GM23338 (cell line): ENCODE data around the gene GPC6. TPM values are rescaled to one million over a fixed set of nuclear protein-coding genes. Genes with fewer than 3 reads are reported as not detected.

Experiments used
- ATAC-seq: fragments of 200-7000 bp; cut with Tn5 transposase; 3 replicates; pipeline ENCODE4 v1.9.1; 2020
- DNase-seq: peaks from one replicate; pipeline ENCODE4 v3.0.0-alpha.2; 2015; ENCODE audit warnings: low spot score
- H2AFZ ChIP-seq: fragments of 200-600 bp; sonication (generic); 2 replicates; pipeline ENCODE4 v1.8.0; 2016; ENCODE audit warnings: antibody characterized with exemption, mild to moderate bottlenecking, moderate library complexity
- H3F3A ChIP-seq: fragments of 200-600 bp; sonication (generic); replicated peaks from 2 replicates; pipeline ENCODE4 v1.8.0; 2017; ENCODE audit warnings: antibody characterized with exemption, mixed run types, low read depth
- H3K27ac ChIP-seq: fragments of 200-600 bp; sonication (generic); 2 replicates; pipeline ENCODE4 v1.6.1; 2016; ENCODE audit warnings: low read depth
- H3K27me3 ChIP-seq: fragments of 200-600 bp; sonication (generic); 2 replicates; pipeline ENCODE4 v1.8.0; 2016; ENCODE audit warnings: mild to moderate bottlenecking, mixed run types, moderate library complexity; ENCODE audit not compliant: insufficient read depth
- H3K36me3 ChIP-seq: fragments of 200-600 bp; sonication (generic); 2 replicates; pipeline ENCODE4 v1.8.0; 2016; ENCODE audit warnings: mild to moderate bottlenecking; ENCODE audit not compliant: insufficient read depth
- H3K4me1 ChIP-seq: fragments of 200-600 bp; sonication (generic); 2 replicates; pipeline ENCODE4 v1.8.0; 2016; ENCODE audit warnings: mild to moderate bottlenecking, moderate library complexity; ENCODE audit not compliant: insufficient read depth
- H3K4me2 ChIP-seq: fragments of 200-600 bp; sonication (generic); 2 replicates; pipeline ENCODE4 v1.7.1; 2017; ENCODE audit warnings: mixed run types
- H3K4me3 ChIP-seq: fragments of 200-600 bp; sonication (generic); 2 replicates; pipeline ENCODE4 v1.6.1; 2016; ENCODE audit warnings: mixed run types
- H3K79me2 ChIP-seq: fragments of 200-600 bp; sonication (generic); replicated peaks from 2 replicates; pipeline ENCODE4 v1.8.0; 2017; ENCODE audit warnings: mild to moderate bottlenecking; ENCODE audit not compliant: insufficient read depth
- H3K9me2 ChIP-seq: fragments of 200-600 bp; sonication (generic); 2 replicates; pipeline ENCODE4 v1.8.0; 2017; ENCODE audit not compliant: insufficient read depth
- H4K20me1 ChIP-seq: fragments of 200-600 bp; sonication (generic); replicated peaks from 2 replicates; pipeline ENCODE4 v1.8.0; 2017; ENCODE audit warnings: mild to moderate bottlenecking; ENCODE audit not compliant: insufficient read depth
- H3K27ac Mint-ChIP-seq: 2 replicates; pipeline ENCODE4 v1.8.0; 2020; ENCODE audit warnings: inconsistent platforms, mild to moderate bottlenecking, moderate library complexity, mixed read lengths
- H3K27me3 Mint-ChIP-seq: 3 replicates; pipeline ENCODE4 v1.8.0; 2022; ENCODE audit warnings: low read depth, mild to moderate bottlenecking, moderate library complexity, mixed read lengths, inconsistent platforms; ENCODE audit not compliant: insufficient read depth, poor library complexity
- H3K36me3 Mint-ChIP-seq: 3 replicates; pipeline ENCODE4 v1.8.0; 2021; ENCODE audit warnings: low read depth, mild to moderate bottlenecking, inconsistent platforms, moderate library complexity, mixed read lengths
- H3K4me1 Mint-ChIP-seq: 3 replicates; pipeline ENCODE4 v1.8.0; 2020; ENCODE audit warnings: mild to moderate bottlenecking, inconsistent platforms, mixed read lengths
- H3K4me3 Mint-ChIP-seq: 3 replicates; pipeline ENCODE4 v1.8.0; 2021; ENCODE audit warnings: moderate library complexity, mild to moderate bottlenecking, inconsistent platforms, mixed read lengths
- H3K9me3 Mint-ChIP-seq: 3 replicates; pipeline ENCODE4 v1.8.0; 2020; ENCODE audit warnings: moderate library complexity, mild to moderate bottlenecking, inconsistent platforms, mixed read lengths
- CREB1 ChIP-seq: fragments of 250-450 bp; sonication (Bioruptor Pico); IDR thresholded peaks from 2 replicates; pipeline ENCODE4 v1.5.0; 2020; ENCODE audit warnings: low read depth, mild to moderate bottlenecking, moderate library complexity
- EZH2 ChIP-seq: fragments of 200-600 bp; sonication (generic); IDR thresholded peaks from one replicate; pipeline ENCODE4 v1.8.0; 2017; ENCODE audit warnings: antibody characterized with exemption, mild to moderate bottlenecking, low read depth; ENCODE audit not compliant: unreplicated experiment
- EZH2phosphoT487 ChIP-seq: fragments of 200-600 bp; sonication (generic); IDR thresholded peaks from one replicate; pipeline ENCODE4 v1.8.1; 2018; ENCODE audit warnings: antibody characterized with exemption; ENCODE audit not compliant: unreplicated experiment
- JUNB ChIP-seq: IDR thresholded peaks from one replicate; pipeline ENCODE4 v1.6.1; 2016; ENCODE audit warnings: antibody characterized with exemption; ENCODE audit not compliant: unreplicated experiment
- NANOG ChIP-seq: IDR thresholded peaks from 2 replicates; pipeline ENCODE4 v1.6.1; 2016; ENCODE audit warnings: antibody characterized with exemption, borderline replicate concordance
- POLR2AphosphoS5 ChIP-seq: IDR thresholded peaks from 2 replicates; pipeline ENCODE4 v1.6.1; 2016; ENCODE audit warnings: antibody characterized with exemption, low read depth
- STAT1 ChIP-seq: IDR thresholded peaks from one replicate; pipeline ENCODE4 v1.6.1; 2016; ENCODE audit warnings: antibody characterized with exemption; ENCODE audit not compliant: unreplicated experiment
- ZNF114 ChIP-seq: fragments of 250-450 bp; sonication (Bioruptor Pico); IDR thresholded peaks from 2 replicates; pipeline ENCODE4 v1.5.0; 2020; ENCODE audit warnings: mild to moderate bottlenecking, moderate library complexity
- ZNF331 ChIP-seq: fragments of 250-450 bp; sonication (Bioruptor Pico); IDR thresholded peaks from 2 replicates; pipeline ENCODE4 v1.5.0; 2020; ENCODE audit warnings: low read depth, mild to moderate bottlenecking, moderate library complexity
- polyA plus RNA-seq: library from polyadenylated mRNA; unstranded; fragments of >200 nt; fragmentation: Nextera tagmentation; extraction: Ambion mirVana; gene quantifications from 2 replicates; pipeline ENCODE4 v1.2.1, GENCODE V29; 2016
- total RNA-seq: library from RNA; depleted of rRNA; stranded (reverse); fragments of >200 nt; shearing (Covaris generic); gene quantifications from 2 replicates; pipeline ENCODE4 v1.2.3, GENCODE V29; 2014
- TF ChIP-seq, protein P1 (sequence below), 2 experiments: fragments of 200-600 bp in 1 of 2; sonication (generic) in 1 of 2; conservative IDR thresholded peaks; 2 replicates each; pipeline versions ENCODE4 v1.5.1 to v1.6.1; 2016 to 2017; ENCODE audit warnings: antibody characterized with exemption in 2 of 2, low read depth in 2 of 2, mild to moderate bottlenecking in 2 of 2, moderate library complexity in 1 of 2
- TF ChIP-seq, protein P2 (sequence below): IDR thresholded peaks from 2 replicates; pipeline ENCODE4 v1.6.1; 2016; ENCODE audit warnings: antibody characterized with exemption
- TF ChIP-seq, protein P3 (sequence below): IDR thresholded peaks from one replicate; pipeline ENCODE4 v1.6.1; 2018; ENCODE audit warnings: antibody characterized with exemption; ENCODE audit not compliant: unreplicated experiment
- TF ChIP-seq, protein P4 (sequence below): fragments of 250-450 bp; sonication (Bioruptor Pico); IDR thresholded peaks from 2 replicates; pipeline ENCODE4 v1.5.0; 2020; ENCODE audit warnings: mild to moderate bottlenecking, moderate library complexity

Gene GPC6
- total and polyA plus RNA-seq, 2 experiments from 2014 or later: 6.4 to 28.6 TPM

DNA sequence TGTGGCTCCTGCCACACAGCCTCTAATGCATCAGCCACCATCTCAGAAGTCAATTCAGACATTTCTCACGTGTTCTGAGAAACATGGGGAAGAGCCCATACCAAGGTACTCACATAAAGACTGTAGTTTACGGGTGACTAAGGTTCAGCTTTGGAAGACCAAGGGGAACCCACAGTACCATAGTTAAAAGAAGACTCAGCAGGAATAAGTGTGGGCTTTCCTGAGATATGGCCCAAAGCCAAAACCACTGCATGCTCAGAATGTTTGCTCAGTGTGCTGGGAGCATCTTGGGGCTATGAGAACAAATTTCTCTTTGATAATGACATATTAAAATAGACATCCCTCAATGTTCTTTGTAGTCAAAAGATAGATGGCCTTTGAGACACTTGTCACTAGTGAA is 969.1 kb downstream of the GPC6 start:
- H3K27ac Mint-ChIP-seq: no peak overlapping the region
- H3K9me2 ChIP-seq: no peaks in the 10 kb centered on the region
- H3K4me3 ChIP-seq: no peak overlapping the region
- H3K9me3 Mint-ChIP-seq: no peaks in the 10 kb centered on the region
- H3K36me3 ChIP-seq: no peaks in the 10 kb centered on the region
- no peaks in the 10 kb centered on the region for H3K4me1 ChIP-seq
- no peak for ATAC-seq
- H3K4me1 Mint-ChIP-seq: no peaks in the 10 kb centered on the region; the same call in 2 of the 3 replicates
- H3K36me3 Mint-ChIP-seq: no peaks in the 10 kb centered on the region
- no peaks in the 10 kb centered on the region for H4K20me1 ChIP-seq
- TF ChIP-seq EZH2 (no peak), JUNB (no peak), EZH2phosphoT487 (no peak), CREB1 (CRISPR knock-in tag) (no peak), ZNF114 (CRISPR knock-in tag) (no peak), NANOG (no peak), ZNF331 (CRISPR knock-in tag) (no peak), POLR2AphosphoS5 (no peak), STAT1 (no peak)
- TF ChIP-seq, protein P1, sequence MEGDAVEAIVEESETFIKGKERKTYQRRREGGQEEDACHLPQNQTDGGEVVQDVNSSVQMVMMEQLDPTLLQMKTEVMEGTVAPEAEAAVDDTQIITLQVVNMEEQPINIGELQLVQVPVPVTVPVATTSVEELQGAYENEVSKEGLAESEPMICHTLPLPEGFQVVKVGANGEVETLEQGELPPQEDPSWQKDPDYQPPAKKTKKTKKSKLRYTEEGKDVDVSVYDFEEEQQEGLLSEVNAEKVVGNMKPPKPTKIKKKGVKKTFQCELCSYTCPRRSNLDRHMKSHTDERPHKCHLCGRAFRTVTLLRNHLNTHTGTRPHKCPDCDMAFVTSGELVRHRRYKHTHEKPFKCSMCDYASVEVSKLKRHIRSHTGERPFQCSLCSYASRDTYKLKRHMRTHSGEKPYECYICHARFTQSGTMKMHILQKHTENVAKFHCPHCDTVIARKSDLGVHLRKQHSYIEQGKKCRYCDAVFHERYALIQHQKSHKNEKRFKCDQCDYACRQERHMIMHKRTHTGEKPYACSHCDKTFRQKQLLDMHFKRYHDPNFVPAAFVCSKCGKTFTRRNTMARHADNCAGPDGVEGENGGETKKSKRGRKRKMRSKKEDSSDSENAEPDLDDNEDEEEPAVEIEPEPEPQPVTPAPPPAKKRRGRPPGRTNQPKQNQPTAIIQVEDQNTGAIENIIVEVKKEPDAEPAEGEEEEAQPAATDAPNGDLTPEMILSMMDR (conservative IDR thresholded peaks at IDR 0.05; ENCODE audit: low read depth in 2 of 2): no peak
- TF ChIP-seq, protein P2, sequence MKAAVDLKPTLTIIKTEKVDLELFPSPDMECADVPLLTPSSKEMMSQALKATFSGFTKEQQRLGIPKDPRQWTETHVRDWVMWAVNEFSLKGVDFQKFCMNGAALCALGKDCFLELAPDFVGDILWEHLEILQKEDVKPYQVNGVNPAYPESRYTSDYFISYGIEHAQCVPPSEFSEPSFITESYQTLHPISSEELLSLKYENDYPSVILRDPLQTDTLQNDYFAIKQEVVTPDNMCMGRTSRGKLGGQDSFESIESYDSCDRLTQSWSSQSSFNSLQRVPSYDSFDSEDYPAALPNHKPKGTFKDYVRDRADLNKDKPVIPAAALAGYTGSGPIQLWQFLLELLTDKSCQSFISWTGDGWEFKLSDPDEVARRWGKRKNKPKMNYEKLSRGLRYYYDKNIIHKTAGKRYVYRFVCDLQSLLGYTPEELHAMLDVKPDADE: no peak
- TF ChIP-seq, protein P3, sequence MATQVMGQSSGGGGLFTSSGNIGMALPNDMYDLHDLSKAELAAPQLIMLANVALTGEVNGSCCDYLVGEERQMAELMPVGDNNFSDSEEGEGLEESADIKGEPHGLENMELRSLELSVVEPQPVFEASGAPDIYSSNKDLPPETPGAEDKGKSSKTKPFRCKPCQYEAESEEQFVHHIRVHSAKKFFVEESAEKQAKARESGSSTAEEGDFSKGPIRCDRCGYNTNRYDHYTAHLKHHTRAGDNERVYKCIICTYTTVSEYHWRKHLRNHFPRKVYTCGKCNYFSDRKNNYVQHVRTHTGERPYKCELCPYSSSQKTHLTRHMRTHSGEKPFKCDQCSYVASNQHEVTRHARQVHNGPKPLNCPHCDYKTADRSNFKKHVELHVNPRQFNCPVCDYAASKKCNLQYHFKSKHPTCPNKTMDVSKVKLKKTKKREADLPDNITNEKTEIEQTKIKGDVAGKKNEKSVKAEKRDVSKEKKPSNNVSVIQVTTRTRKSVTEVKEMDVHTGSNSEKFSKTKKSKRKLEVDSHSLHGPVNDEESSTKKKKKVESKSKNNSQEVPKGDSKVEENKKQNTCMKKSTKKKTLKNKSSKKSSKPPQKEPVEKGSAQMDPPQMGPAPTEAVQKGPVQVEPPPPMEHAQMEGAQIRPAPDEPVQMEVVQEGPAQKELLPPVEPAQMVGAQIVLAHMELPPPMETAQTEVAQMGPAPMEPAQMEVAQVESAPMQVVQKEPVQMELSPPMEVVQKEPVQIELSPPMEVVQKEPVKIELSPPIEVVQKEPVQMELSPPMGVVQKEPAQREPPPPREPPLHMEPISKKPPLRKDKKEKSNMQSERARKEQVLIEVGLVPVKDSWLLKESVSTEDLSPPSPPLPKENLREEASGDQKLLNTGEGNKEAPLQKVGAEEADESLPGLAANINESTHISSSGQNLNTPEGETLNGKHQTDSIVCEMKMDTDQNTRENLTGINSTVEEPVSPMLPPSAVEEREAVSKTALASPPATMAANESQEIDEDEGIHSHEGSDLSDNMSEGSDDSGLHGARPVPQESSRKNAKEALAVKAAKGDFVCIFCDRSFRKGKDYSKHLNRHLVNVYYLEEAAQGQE: no peak
- TF ChIP-seq, protein P4, sequence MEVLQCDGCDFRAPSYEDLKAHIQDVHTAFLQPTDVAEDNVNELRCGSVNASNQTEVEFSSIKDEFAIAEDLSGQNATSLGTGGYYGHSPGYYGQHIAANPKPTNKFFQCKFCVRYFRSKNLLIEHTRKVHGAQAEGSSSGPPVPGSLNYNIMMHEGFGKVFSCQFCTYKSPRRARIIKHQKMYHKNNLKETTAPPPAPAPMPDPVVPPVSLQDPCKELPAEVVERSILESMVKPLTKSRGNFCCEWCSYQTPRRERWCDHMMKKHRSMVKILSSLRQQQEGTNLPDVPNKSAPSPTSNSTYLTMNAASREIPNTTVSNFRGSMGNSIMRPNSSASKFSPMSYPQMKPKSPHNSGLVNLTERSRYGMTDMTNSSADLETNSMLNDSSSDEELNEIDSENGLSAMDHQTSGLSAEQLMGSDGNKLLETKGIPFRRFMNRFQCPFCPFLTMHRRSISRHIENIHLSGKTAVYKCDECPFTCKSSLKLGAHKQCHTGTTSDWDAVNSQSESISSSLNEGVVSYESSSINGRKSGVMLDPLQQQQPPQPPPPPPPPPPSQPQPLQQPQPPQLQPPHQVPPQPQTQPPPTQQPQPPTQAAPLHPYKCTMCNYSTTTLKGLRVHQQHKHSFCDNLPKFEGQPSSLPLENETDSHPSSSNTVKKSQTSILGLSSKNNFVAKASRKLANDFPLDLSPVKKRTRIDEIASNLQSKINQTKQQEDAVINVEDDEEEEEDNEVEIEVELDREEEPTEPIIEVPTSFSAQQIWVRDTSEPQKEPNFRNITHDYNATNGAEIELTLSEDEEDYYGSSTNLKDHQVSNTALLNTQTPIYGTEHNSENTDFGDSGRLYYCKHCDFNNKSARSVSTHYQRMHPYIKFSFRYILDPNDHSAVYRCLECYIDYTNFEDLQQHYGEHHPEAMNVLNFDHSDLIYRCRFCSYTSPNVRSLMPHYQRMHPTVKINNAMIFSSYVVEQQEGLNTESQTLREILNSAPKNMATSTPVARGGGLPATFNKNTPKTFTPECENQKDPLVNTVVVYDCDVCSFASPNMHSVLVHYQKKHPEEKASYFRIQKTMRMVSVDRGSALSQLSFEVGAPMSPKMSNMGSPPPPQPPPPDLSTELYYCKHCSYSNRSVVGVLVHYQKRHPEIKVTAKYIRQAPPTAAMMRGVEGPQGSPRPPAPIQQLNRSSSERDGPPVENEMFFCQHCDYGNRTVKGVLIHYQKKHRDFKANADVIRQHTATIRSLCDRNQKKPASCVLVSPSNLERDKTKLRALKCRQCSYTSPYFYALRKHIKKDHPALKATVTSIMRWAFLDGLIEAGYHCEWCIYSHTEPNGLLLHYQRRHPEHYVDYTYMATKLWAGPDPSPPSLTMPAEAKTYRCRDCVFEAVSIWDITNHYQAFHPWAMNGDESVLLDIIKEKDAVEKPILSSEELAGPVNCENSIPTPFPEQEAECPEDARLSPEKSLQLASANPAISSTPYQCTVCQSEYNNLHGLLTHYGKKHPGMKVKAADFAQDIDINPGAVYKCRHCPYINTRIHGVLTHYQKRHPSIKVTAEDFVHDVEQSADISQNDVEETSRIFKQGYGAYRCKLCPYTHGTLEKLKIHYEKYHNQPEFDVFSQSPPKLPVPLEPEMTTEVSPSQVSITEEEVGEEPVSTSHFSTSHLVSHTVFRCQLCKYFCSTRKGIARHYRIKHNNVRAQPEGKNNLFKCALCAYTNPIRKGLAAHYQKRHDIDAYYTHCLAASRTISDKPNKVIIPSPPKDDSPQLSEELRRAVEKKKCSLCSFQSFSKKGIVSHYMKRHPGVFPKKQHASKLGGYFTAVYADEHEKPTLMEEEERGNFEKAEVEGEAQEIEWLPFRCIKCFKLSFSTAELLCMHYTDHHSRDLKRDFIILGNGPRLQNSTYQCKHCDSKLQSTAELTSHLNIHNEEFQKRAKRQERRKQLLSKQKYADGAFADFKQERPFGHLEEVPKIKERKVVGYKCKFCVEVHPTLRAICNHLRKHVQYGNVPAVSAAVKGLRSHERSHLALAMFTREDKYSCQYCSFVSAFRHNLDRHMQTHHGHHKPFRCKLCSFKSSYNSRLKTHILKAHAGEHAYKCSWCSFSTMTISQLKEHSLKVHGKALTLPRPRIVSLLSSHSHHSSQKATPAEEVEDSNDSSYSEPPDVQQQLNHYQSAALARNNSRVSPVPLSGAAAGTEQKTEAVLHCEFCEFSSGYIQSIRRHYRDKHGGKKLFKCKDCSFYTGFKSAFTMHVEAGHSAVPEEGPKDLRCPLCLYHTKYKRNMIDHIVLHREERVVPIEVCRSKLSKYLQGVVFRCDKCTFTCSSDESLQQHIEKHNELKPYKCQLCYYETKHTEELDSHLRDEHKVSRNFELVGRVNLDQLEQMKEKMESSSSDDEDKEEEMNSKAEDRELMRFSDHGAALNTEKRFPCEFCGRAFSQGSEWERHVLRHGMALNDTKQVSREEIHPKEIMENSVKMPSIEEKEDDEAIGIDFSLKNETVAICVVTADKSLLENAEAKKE (CRISPR knock-in tag): no peak
- no peak overlapping the region for H2AFZ ChIP-seq
- H3K4me3 Mint-ChIP-seq: no peak overlapping the region
- H3K4me2 ChIP-seq: no peak overlapping the region
- H3K27me3 ChIP-seq: no peaks in the 10 kb centered on the region
- no peaks in the 10 kb centered on the region for H3K27me3 Mint-ChIP-seq
- H3F3A ChIP-seq: no peaks in the 10 kb centered on the region
- no peaks in the 10 kb centered on the region for H3K79me2 ChIP-seq
- H3K27ac ChIP-seq: no peak overlapping the region
- DNase-seq: no peak
